B cell (primary cell): ENCODE data around the gene DGKB. TPM values are rescaled to one million over a fixed set of nuclear protein-coding genes. Genes with fewer than 3 reads are reported as not detected.

Source experiments
- ATAC-seq: fragments of 200-7000 bp; cut with Tn5 transposase; one replicate; pipeline ENCODE4 v1.10.0; 2021; ENCODE audit warnings: low read depth, mild to moderate bottlenecking, moderate number of reproducible peaks, moderate library complexity
- CTCF ChIA-PET: fragments of 350-600 bp; sonication (Branson Sonifier 250); formaldehyde crosslinking; loops from one replicate; lab custom pipeline; 2021; ENCODE audit warnings: antibody characterized with exemption, inconsistent platforms; lab: Charles Lee
- POLR2A ChIA-PET: fragments of 350-600 bp; sonication (Branson Sonifier 250); formaldehyde crosslinking; loops from one replicate; lab custom pipeline; 2021; ENCODE audit warnings: antibody characterized with exemption; lab: Charles Lee
- DNase-seq: peaks from one replicate; pipeline ENCODE4 v3.0.0; 2013
- H2AFZ ChIP-seq: 2 replicates; pipeline ENCODE4 v1.6.1; 2012; ENCODE audit warnings: mild to moderate bottlenecking, low read depth, low read length; ENCODE audit not compliant: insufficient read depth, poor library complexity, severe bottlenecking
- H3K27ac ChIP-seq, 2 donors: 1 replicate in 1 of 2; 2 replicates in 1 of 2; pipeline ENCODE4 v1.5.1; 2012 to 2013; ENCODE audit warnings: low read length in 2 of 2, mild to moderate bottlenecking in 2 of 2, moderate library complexity in 1 of 2
- H3K27me3 ChIP-seq, 4 experiments: fragments of 200-600 bp in 1 of 4; sonication (generic) in 1 of 4; replicated peaks in 1 of 4; 1 replicate in 2 of 4; 2 replicates in 2 of 4; pipeline versions ENCODE4 v1.6.1 to v1.7.0; 2013 to 2016; ENCODE audit warnings: low read length in 3 of 4, mild to moderate bottlenecking in 2 of 4, mixed read lengths in 1 of 4, moderate library complexity in 1 of 4; ENCODE audit not compliant: insufficient read depth in 4 of 4, control insufficient read depth in 3 of 4; ENCODE audit errors: control extremely low read depth in 1 of 4
- H3K36me3 ChIP-seq, 2 experiments: replicated peaks in 1 of 2; 1 replicate in 1 of 2; 2 replicates in 1 of 2; pipeline versions ENCODE4 v1.6.1 to v1.7.1; 2013; ENCODE audit warnings: low read length in 1 of 2; ENCODE audit not compliant: insufficient read depth in 2 of 2, control insufficient read depth in 1 of 2; ENCODE audit errors: control extremely low read depth in 1 of 2, extremely low read depth in 1 of 2
- H3K4me1 ChIP-seq, 2 donors: fragments of 200-600 bp in 1 of 2; sonication (generic) in 1 of 2; 1 replicate in 1 of 2; 2 replicates in 1 of 2; pipeline versions ENCODE4 v1.5.1 to v1.6.1; 2013 to 2017; ENCODE audit warnings: low read length in 2 of 2; ENCODE audit not compliant: control insufficient read depth in 2 of 2, insufficient read depth in 2 of 2
- H3K4me2 ChIP-seq: replicated peaks from 2 replicates; pipeline ENCODE3; 2012; ENCODE audit warnings: mild to moderate bottlenecking, low read depth, low read length; ENCODE audit not compliant: poor library complexity, severe bottlenecking
- H3K4me3 ChIP-seq, 5 experiments: fragments of 200-600 bp in 1 of 5; sonication (generic) in 1 of 5; 1 replicate in 3 of 5; 2 replicates in 2 of 5; pipeline versions ENCODE4 v1.5.1 to v1.7.0; 2011 to 2016; ENCODE audit warnings: low read length in 4 of 5, mild to moderate bottlenecking in 4 of 5, low read depth in 2 of 5, control low read depth in 1 of 5, moderate library complexity in 1 of 5; ENCODE audit not compliant: insufficient read depth in 1 of 5; ENCODE audit errors: control extremely low read depth in 1 of 5, extremely low read depth in 1 of 5
- H3K79me2 ChIP-seq: fragments of 200-600 bp; sonication (generic); one replicate; pipeline ENCODE4 v1.6.0; 2016; ENCODE audit warnings: low read length; ENCODE audit not compliant: control insufficient read depth, insufficient read depth
- H3K9ac ChIP-seq: fragments of 200-600 bp; sonication (generic); 2 replicates; pipeline ENCODE4 v1.6.1; 2017; ENCODE audit warnings: mild to moderate bottlenecking, low read length, moderate library complexity
- H3K9me3 ChIP-seq, 3 donors: one replicate each; pipeline versions ENCODE4 v1.6.1 to v1.7.1; 2013; ENCODE audit warnings: low read length in 2 of 3; ENCODE audit not compliant: control insufficient read depth in 2 of 3, insufficient read depth in 1 of 3; ENCODE audit errors: control extremely low read depth in 1 of 3
- H4K20me1 ChIP-seq: 2 replicates; pipeline ENCODE4 v1.6.0; 2012; ENCODE audit warnings: mild to moderate bottlenecking, low read length; ENCODE audit not compliant: insufficient read depth, control insufficient read depth, poor library complexity, severe bottlenecking
- H3K27ac Mint-ChIP-seq: one replicate; pipeline ENCODE4 v1.8.0; 2021; ENCODE audit warnings: mixed read lengths
- H3K27me3 Mint-ChIP-seq: one replicate; pipeline ENCODE4 v1.8.0; 2021; ENCODE audit warnings: mixed read lengths
- H3K4me1 Mint-ChIP-seq: one replicate; pipeline ENCODE4 v1.8.0; 2021; ENCODE audit warnings: mixed read lengths
- H3K4me3 Mint-ChIP-seq: one replicate; pipeline ENCODE4 v1.8.0; 2021; ENCODE audit warnings: mixed read lengths
- H3K9me3 Mint-ChIP-seq: one replicate; pipeline ENCODE4 v1.8.0; 2022; ENCODE audit warnings: mixed read lengths; ENCODE audit not compliant: insufficient read depth
- CTCF ChIP-seq: fragments of 200-600 bp; IDR thresholded peaks from one replicate; pipeline ENCODE4 v1.8.0; 2022; ENCODE audit warnings: antibody characterized with exemption, mild to moderate bottlenecking
- EZH2 ChIP-seq: IDR thresholded peaks from 2 replicates; pipeline ENCODE4 v1.6.1; 2012; ENCODE audit warnings: borderline replicate concordance, low read depth, mild to moderate bottlenecking, moderate library complexity, low read length; ENCODE audit not compliant: insufficient read depth, poor library complexity, severe bottlenecking
- WGBS: methylation state at CpG from one replicate; pipeline ENCODE4 v1.1.5; 2013; ENCODE audit warnings: missing lambda C conversion rate; ENCODE audit not compliant: insufficient coverage; 5-methylcytosine and 5-hydroxymethylcytosine counted together
- intact Hi-C: fragments of 100-400 bp; cut with micrococcal nuclease; formaldehyde crosslinking; loops from one replicate; pipeline ENCODE4 v1.10.0; 2022
- polyA plus RNA-seq: library from polyadenylated mRNA; depleted of rRNA; stranded (reverse); fragments of >200 nt; gene quantifications from 2 replicates; pipeline ENCODE4 v1.2.3, GENCODE V29; 2012
- total RNA-seq, 2 donors: library from RNA; stranded (reverse); fragments of 120-200 nt in 1 of 2; gene quantifications; 1 replicate in 1 of 2; 2 replicates in 1 of 2; pipeline versions ENCODE4 v1.2.3 to v1.2.4, GENCODE V29; 2013 to 2022

The DGKB gene
- total and polyA plus RNA-seq, 2 donors (not counting 1 experiment from before 2014, with no cell fraction given): not detected

GRCh38 chr7:14487701-14488395 lies 414.7 kb downstream of the DGKB start:
- POLR2A ChIA-PET: no interaction called here
- Histone ChIP-seq H3K9me3 (peaks cover 0 to 4% (median 0%) of the 10 kb centered on the region in 3 donors), H4K20me1 (no peaks in the 10 kb centered on the region), H3K9ac (no peak overlapping the region), H3K36me3 (no peaks in the 10 kb centered on the region), H3K79me2 (no peaks in the 10 kb centered on the region), H3K27ac (no peak overlapping the region), H3K4me3 (no peak overlapping the region), H3K27me3 (no peaks in the 10 kb centered on the region), H2AFZ (no peak overlapping the region), H3K4me1 (no peaks in the 10 kb centered on the region), H3K4me2 (no peak overlapping the region)
- H3K4me3 Mint-ChIP-seq: no peak overlapping the region
- H3K27ac Mint-ChIP-seq: no peak overlapping the region
- intact Hi-C loops: no loop called here
- no peaks in the 10 kb centered on the region for H3K4me1 Mint-ChIP-seq
- WGBS: 83% methylated on average over 2 of the region's 3 CpGs
- TF ChIP-seq CTCF (no peak), EZH2 (no peak)
- no peaks in the 10 kb centered on the region for H3K27me3 Mint-ChIP-seq
- DNase-seq (no peak), ATAC-seq (no peak)
- CTCF ChIA-PET: no interaction called here
- H3K9me3 Mint-ChIP-seq: no peaks in the 10 kb centered on the region

- ATAC-seq (no peak), DNase-seq (no peak)
- no peak overlapping the region for H3K4me3 ChIP-seq
- Mint-ChIP-seq H3K4me3 (no peak overlapping the region), H3K27ac (no peak overlapping the region), H3K9me3 (no peaks in the 10 kb centered on the region), H3K4me1 (no peaks in the 10 kb centered on the region), H3K27me3 (no peaks in the 10 kb centered on the region)
- intact Hi-C loops: no loop called here
- H3K9me3 ChIP-seq: peaks cover 0 to 4% (median 0%) of the 10 kb centered on the region in 3 donors
- no peak overlapping the region for H2AFZ ChIP-seq
- POLR2A ChIA-PET: no interaction called here
- H3K79me2 ChIP-seq: no peaks in the 10 kb centered on the region
- no peaks in the 10 kb centered on the region for H3K4me1 ChIP-seq
- no peak overlapping the region for H3K4me2 ChIP-seq
- H3K36me3 ChIP-seq: no peaks in the 10 kb centered on the region
- no peaks in the 10 kb centered on the region for H3K27me3 ChIP-seq
- H3K27ac ChIP-seq: no peak overlapping the region
- TF ChIP-seq CTCF (no peak), EZH2 (no peak)
- 93% methylated on average over 2 of the region's 4 CpGs for WGBS
- H4K20me1 ChIP-seq: no peaks in the 10 kb centered on the region
- no peak overlapping the region for H3K9ac ChIP-seq
- CTCF ChIA-PET: no interaction called here
Observed at GRCh38 chr7:14483663-14484062, 418.9 kb downstream of the DGKB start.
